HG03159 (cell line): ENCODE measurements around the gene IRGQ.
A peak's percentile ranks its signal among the peaks of the same experiment; 100 is the strongest.
"Not testable (repeated sequence)": the region's sequence is repeated elsewhere in the genome, so short reads cannot be mapped to it uniquely, and the experiment has no call there.

Experiments used
- ATAC-seq: cut with Tn5 transposase; IDR thresholded peaks from one replicate; pipeline ENCODE4 v1.9.1; 2021; ENCODE audit warnings: mild to moderate bottlenecking, moderate library complexity; ENCODE audit not compliant: unreplicated experiment

Gene IRGQ

GRCh38 chr19:43598445-43599240, 2.7 kb upstream of the IRGQ start:
- no peak for ATAC-seq

GRCh38 chr19:43597876-43598275, 1.9 kb upstream of the IRGQ start:
- no peak for ATAC-seq

- ATAC-seq = no peak
These were observed 1.0 kb upstream of the IRGQ start for GRCh38 chr19:43596842-43597461.

GRCh38 chr19:43595605-43595998, 332 bp downstream of the IRGQ start:
- ATAC-seq = peak; percentile 7

GRCh38 chr19:43594710-43595604, 977 bp downstream of the IRGQ start:
- no peak for ATAC-seq

GRCh38 chr19:43594081-43594697, 1.7 kb downstream of the IRGQ start:
- ATAC-seq = no peak

GRCh38 chr19:43592800-43593350, 3.1 kb downstream of the IRGQ start:
- ATAC-seq = no peak

- ATAC-seq = no peak
These were observed 3.8 kb downstream of the IRGQ start for GRCh38 chr19:43591904-43592772.

GRCh38 chr19:43589678-43590077, 6.3 kb downstream of the IRGQ start:
- no peak for ATAC-seq

- ATAC-seq = no peak
These were observed 6.7 kb downstream of the IRGQ start for GRCh38 chr19:43589277-43589676.

GRCh38 chr19:43587029-43587428, 8.9 kb downstream of the IRGQ start:
- ATAC-seq = not testable (repeated sequence)

- ATAC-seq = no peak
These were observed 9.6 kb downstream of the IRGQ start for GRCh38 chr19:43586346-43586745.

- ATAC-seq = no peak
These were observed 11.4 kb downstream of the IRGQ start for GRCh38 chr19:43584484-43584883.

- no peak for ATAC-seq
These were observed 13.4 kb downstream of the IRGQ start for GRCh38 chr19:43582495-43582894.

- no peak for ATAC-seq
These were observed 14.5 kb downstream of the IRGQ start for GRCh38 chr19:43581467-43581866.

GRCh38 chr19:43578787-43579186, 17.1 kb downstream of the IRGQ start:
- no peak for ATAC-seq

GRCh38 chr19:43575955-43576878, 19.7 kb downstream of the IRGQ start:
- no peak for ATAC-seq

GRCh38 chr19:43575156-43575950, 20.6 kb downstream of the IRGQ start, which contains the start of the genes PINLYP and XRCC1:
Gene PINLYP, plus strand, starts transcription at chr19:43575801. Its CDS starts 1,391 bp downstream, at chr19:43577192.
Gene XRCC1, minus strand, starts transcription at chr19:43575527. Its CDS starts 69 bp downstream, at chr19:43575458.
- ATAC-seq = peak; percentile 96
